HG03025 (cell line): ENCODE data around the gene EWSR1.

Experiments
- ATAC-seq: cut with Tn5 transposase; IDR thresholded peaks from one replicate; pipeline ENCODE4 v1.9.1; 2021; ENCODE audit warnings: mild to moderate bottlenecking, moderate library complexity; ENCODE audit not compliant: unreplicated experiment, low FRiP score

Gene EWSR1

DNA sequence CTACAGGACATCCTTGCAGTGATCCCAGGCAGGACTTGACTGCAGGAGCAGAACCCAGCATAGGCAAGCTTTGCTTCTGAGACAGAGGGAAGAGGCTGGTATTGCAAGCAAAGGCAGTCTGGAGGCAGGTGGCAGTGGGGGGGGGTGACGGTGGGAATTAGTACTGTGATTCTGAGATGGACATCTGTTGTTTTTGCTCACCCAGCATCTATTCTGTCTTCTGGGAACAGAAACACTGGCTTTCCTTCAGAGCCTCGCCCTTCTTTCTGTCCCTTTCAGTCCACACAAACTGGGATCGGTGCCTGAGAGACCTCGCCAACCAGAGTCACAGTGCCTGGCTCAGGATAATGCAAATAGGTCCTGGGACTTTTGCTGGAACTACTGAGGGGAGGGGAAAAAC is 78.6 kb downstream of the EWSR1 start:
- no peak for ATAC-seq

DNA sequence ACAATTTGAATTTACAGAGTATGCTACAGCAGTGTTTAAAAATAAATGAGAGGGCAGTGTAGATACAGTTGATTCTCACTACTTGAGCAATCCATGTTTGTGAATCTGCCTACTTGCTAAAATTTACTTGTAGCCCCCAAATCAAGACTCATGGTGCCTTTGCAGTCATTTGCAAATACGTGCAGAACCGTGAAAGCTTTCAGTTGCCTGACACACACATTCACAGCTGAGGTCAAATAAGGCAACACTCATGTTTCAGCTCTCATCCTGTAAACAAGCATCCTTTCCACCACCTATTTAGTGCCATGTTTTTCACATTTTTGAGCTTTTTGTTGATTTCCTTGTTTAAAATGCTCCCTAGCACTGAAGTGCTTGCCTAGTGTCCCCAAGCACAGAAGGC is 80.0 kb downstream of the EWSR1 start:
- no peak for ATAC-seq

- ATAC-seq = no peak
These were observed 80.9 kb downstream of the EWSR1 start for GRCh38 chr22:29348956-29349355.
